Tibial nerve (tissue), 4 donors: ENCODE data around the gene SCO1. TPM values are rescaled to one million over a fixed set of nuclear protein-coding genes. Genes with fewer than 3 reads are reported as not detected.

Source experiments
- DNase-seq, 2 donors: peaks; one replicate each; pipeline ENCODE4 v3.0.0-alpha.2; 2019; ENCODE audit warnings: low spot score in 2 of 2
- H3K27ac ChIP-seq, 4 donors: fragments of 200-600 bp; sonication (generic) in 3 of 4; one replicate each; pipeline ENCODE4 v1.5.1; 2017 to 2019; ENCODE audit warnings: mild to moderate bottlenecking in 1 of 4
- H3K27me3 ChIP-seq, 2 donors: fragments of 200-600 bp; sonication (generic) in 1 of 2; one replicate each; pipeline versions ENCODE4 v1.5.1 to v1.6.0; 2017 to 2019
- H3K36me3 ChIP-seq, 3 donors: fragments of 200-600 bp; sonication (generic); one replicate each; pipeline ENCODE4 v1.5.1; 2018 to 2019
- H3K4me1 ChIP-seq, 4 donors: fragments of 200-600 bp; sonication (generic) in 3 of 4; one replicate each; pipeline ENCODE4 v1.5.1; 2017 to 2019
- H3K4me3 ChIP-seq, 4 donors: fragments of 200-600 bp; sonication (generic) in 3 of 4; one replicate each; pipeline ENCODE4 v1.5.1; 2017 to 2019; ENCODE audit warnings: mild to moderate bottlenecking in 1 of 4, moderate library complexity in 1 of 4
- H3K9me3 ChIP-seq, 4 donors: fragments of 200-600 bp; sonication (generic) in 3 of 4; one replicate each; pipeline ENCODE4 v1.5.1; 2017 to 2019
- CTCF ChIP-seq, 5 experiments: fragments of 200-600 bp in 3 of 5; fragments of 450-650 bp in 2 of 5; sonication (generic) in 3 of 5; IDR thresholded peaks; one replicate each; pipeline ENCODE4 v1.5.1; 2016 to 2019; ENCODE audit warnings: antibody characterized with exemption in 5 of 5, mild to moderate bottlenecking in 3 of 5, moderate library complexity in 2 of 5
- EP300 ChIP-seq, 2 donors: sonication (generic); formaldehyde crosslinking; IDR thresholded peaks; one replicate each; pipeline ENCODE4 v1.6.1; 2017; ENCODE audit warnings: antibody characterized with exemption in 2 of 2, mild to moderate bottlenecking in 1 of 2
- POLR2A ChIP-seq, 2 donors: fragments of 450-650 bp; IDR thresholded peaks; one replicate each; pipeline ENCODE4 v1.6.1; 2017; ENCODE audit warnings: antibody characterized with exemption in 2 of 2, mild to moderate bottlenecking in 2 of 2, moderate library complexity in 2 of 2
- WGBS, 2 donors: methylation state at CpG; one replicate each; pipeline ENCODE4 v1.1.5; 2018; 5-methylcytosine and 5-hydroxymethylcytosine counted together
- total RNA-seq, 4 donors: library from RNA; depleted of rRNA; stranded (reverse); fragments of >200 nt; gene quantifications; one replicate each; pipeline ENCODE4 v1.1.0, GENCODE V29; 2016

Gene SCO1
- total RNA-seq, 4 donors from 2014 or later, result 17.0 to 26.5 (median 19.5) TPM

- 85 to 92% methylated on average over 13 of the region's 13 CpGs for WGBS, 2 donors
- no peak for DNase-seq
- no peak for TF ChIP-seq POLR2A (IDR thresholded peaks at IDR 0.05)
- peak in 2 of 5 experiments; percentile 7 to 21 for TF ChIP-seq CTCF (IDR thresholded peaks at IDR 0.05)
- TF ChIP-seq EP300 (IDR thresholded peaks at IDR 0.05), result no peak
- no peak overlapping the region for H3K4me3 ChIP-seq
- H3K9me3 ChIP-seq, result no peaks in the 10 kb centered on the region
- H3K36me3 ChIP-seq, result peaks cover 0 to 50% (median 0%) of the 10 kb centered on the region in 3 donors
- no peak overlapping the region for H3K27ac ChIP-seq
- H3K27me3 ChIP-seq, result no peaks in the 10 kb centered on the region
- H3K4me1 ChIP-seq, result peaks cover 0 to 4% (median 0%) of the 10 kb centered on the region in 4 donors
These were observed 68.6 kb downstream of the SCO1 start for GRCh38 chr17:10628756-10629155.

- 78 to 86% methylated on average over 9 of the region's 9 CpGs for WGBS, 2 donors
These were observed 70.9 kb downstream of the SCO1 start for GRCh38 chr17:10626390-10626789.

GRCh38 chr17:10624969-10625368 lies 72.4 kb downstream of the SCO1 start:
- H3K27ac ChIP-seq, result no peak overlapping the region
- DNase-seq, result no peak
- no peaks in the 10 kb centered on the region for H3K4me1 ChIP-seq
- 76 to 81% methylated on average over 11 of the region's 11 CpGs for WGBS, 2 donors
- no peak for TF ChIP-seq EP300 (IDR thresholded peaks at IDR 0.05)
- TF ChIP-seq POLR2A (IDR thresholded peaks at IDR 0.05), result no peak
- no peak for TF ChIP-seq CTCF (IDR thresholded peaks at IDR 0.05)
- no peak overlapping the region for H3K4me3 ChIP-seq
- H3K36me3 ChIP-seq, result peaks cover 0 to 18% (median 0%) of the 10 kb centered on the region in 3 donors
- H3K9me3 ChIP-seq, result no peaks in the 10 kb centered on the region
- H3K27me3 ChIP-seq, result no peaks in the 10 kb centered on the region

More at GRCh38 chr17:10626390-10626789, 70.9 kb downstream of the SCO1 start:
- Histone ChIP-seq H3K4me1 (peaks cover 0 to 4% (median 0%) of the 10 kb centered on the region in 4 donors), H3K27me3 (no peaks in the 10 kb centered on the region), H3K4me3 (no peak overlapping the region), H3K36me3 (peaks cover 0 to 27% (median 0%) of the 10 kb centered on the region in 3 donors), H3K9me3 (no peaks in the 10 kb centered on the region), H3K27ac (no peak overlapping the region)
- DNase-seq, result no peak
- TF ChIP-seq POLR2A (IDR thresholded peaks at IDR 0.05) (no peak), CTCF (IDR thresholded peaks at IDR 0.05) (no peak), EP300 (IDR thresholded peaks at IDR 0.05) (no peak)

GRCh38 chr17:10623737-10624338 lies 73.5 kb downstream of the SCO1 start:
- H3K36me3 ChIP-seq, result peaks cover 0 to 7% (median 0%) of the 10 kb centered on the region in 3 donors
- H3K4me1 ChIP-seq, result no peaks in the 10 kb centered on the region
- H3K9me3 ChIP-seq, result no peaks in the 10 kb centered on the region
- no peak overlapping the region for H3K4me3 ChIP-seq
- H3K27ac ChIP-seq, result no peak overlapping the region
- no peaks in the 10 kb centered on the region for H3K27me3 ChIP-seq
- DNase-seq, result no peak
- TF ChIP-seq EP300 (IDR thresholded peaks at IDR 0.05) (no peak), CTCF (IDR thresholded peaks at IDR 0.05) (no peak), POLR2A (IDR thresholded peaks at IDR 0.05) (no peak)
- 77 to 87% methylated on average over 10 of the region's 10 CpGs for WGBS, 2 donors

GRCh38 chr17:10622617-10623485 lies 74.5 kb downstream of the SCO1 start:
- DNase-seq, result no peak
- Histone ChIP-seq H3K9me3 (no peaks in the 10 kb centered on the region), H3K4me1 (peaks cover 0 to 5% (median 0%) of the 10 kb centered on the region in 4 donors), H3K36me3 (no peaks in the 10 kb centered on the region), H3K27me3 (no peaks in the 10 kb centered on the region), H3K27ac (no peak overlapping the region), H3K4me3 (no peak overlapping the region)
- WGBS, 2 donors, result 69 to 71% methylated on average over 14 of the region's 14 CpGs
- no peak for TF ChIP-seq EP300 (IDR thresholded peaks at IDR 0.05)
- TF ChIP-seq CTCF (IDR thresholded peaks at IDR 0.05), result no peak
- no peak for TF ChIP-seq POLR2A (IDR thresholded peaks at IDR 0.05)
